ENCODE data around the gene CYP2R1. TPM values are rescaled to one million over a fixed set of nuclear protein-coding genes. Genes with fewer than 3 reads are reported as not detected.

CYP2R1 gene
- total and polyA plus RNA-seq, 2 donors (not counting 3 experiments of a cell fraction or from before 2014, with no cell fraction given), result 5.8 to 8.0 TPM

DNA sequence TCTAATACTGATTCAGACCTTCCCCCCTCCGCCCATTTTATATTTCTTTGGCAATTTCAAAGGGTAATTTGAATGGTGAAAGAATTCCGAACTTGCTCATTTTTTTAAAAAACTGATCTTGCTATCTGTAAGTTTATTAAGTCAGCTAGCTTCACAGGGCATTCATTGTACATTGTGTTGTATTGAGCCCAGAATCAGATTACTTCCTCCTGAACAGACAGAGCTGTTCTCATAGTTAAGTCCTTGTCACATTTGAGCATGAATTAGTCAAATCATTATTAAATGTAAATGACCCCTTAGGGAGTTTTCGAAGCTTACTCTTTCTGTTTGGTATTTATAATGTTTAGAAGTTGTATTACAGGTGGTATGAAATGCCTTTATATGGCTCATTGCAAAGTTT lies 34.4 kb downstream of the CYP2R1 start:
- H3K4me3 ChIP-seq (replicated peaks in 1 of 3; ENCODE audit: insufficient read depth in 1 of 3, low read depth in 1 of 3, low read length in 3 of 3), result no peak overlapping the region
- no peak for FAIRE-seq
- no peak overlapping the region for H2AFZ ChIP-seq (ENCODE audit: low read depth, low read length)
- POLR2A ChIA-PET, result no interaction called here
- dilution Hi-C loops (cut with MboI; ENCODE audit: extremely low pct_ligation_motif_present, low sequenced_read_pairs), result no loop called here
- no peak for TF ChIP-seq MAX (IDR thresholded peaks at IDR 0.05; ENCODE audit: insufficient read depth, insufficient read length)
- no peak for TF ChIP-seq JUN (IDR thresholded peaks at IDR 0.05; ENCODE audit: borderline replicate concordance, insufficient read depth, insufficient read length, low read depth)
- no peak for TF ChIP-seq CTCF (IDR thresholded peaks at IDR 0.05; ENCODE audit: extremely low read depth in 1 of 2, insufficient read depth in 1 of 2, low read depth in 1 of 2, low read length in 2 of 2)
- no peak for TF ChIP-seq POLR2A (IDR thresholded peaks at IDR 0.05; ENCODE audit: low read depth, low read length)
- TF ChIP-seq EZH2 (IDR thresholded peaks at IDR 0.05; ENCODE audit: borderline replicate concordance, low read depth, low read length, severe bottlenecking), result no peak
- CTCF ChIA-PET, result interaction anchor here (1.2 to 3.2 kb wide), 4 partner anchors 12 to 68 kb away, joined by 3 to 14 read pairs (median 7); no protein-coding TSS in a partner anchor
- BruUV-seq (replicated peaks), result no TSS peak
- no peak overlapping the region for H3K27ac ChIP-seq (ENCODE audit: insufficient read depth, low read depth, low read length)
- no peaks in the 10 kb centered on the region for H3K9me1 ChIP-seq (replicated peaks; ENCODE audit: control insufficient read depth, extremely low read depth, insufficient read depth, low read length)
- H3K4me2 ChIP-seq (ENCODE audit: insufficient read depth, low read length), result no peak overlapping the region
- intact Hi-C loops (cut with micrococcal nuclease), result no loop called here
- H3K79me2 ChIP-seq (ENCODE audit: control insufficient read depth, insufficient read depth, low read length), result no peaks in the 10 kb centered on the region
- H3K4me1 ChIP-seq (ENCODE audit: control insufficient read depth, extremely low read depth, insufficient read depth, low read length), result no peaks in the 10 kb centered on the region
- no peaks in the 10 kb centered on the region for H3K27me3 ChIP-seq (ENCODE audit: control insufficient read depth in 2 of 2, insufficient read depth in 2 of 2, low read length in 2 of 2)
- no peak overlapping the region for H3K9ac ChIP-seq (replicated peaks; ENCODE audit: extremely low read depth, insufficient read depth, low read length)
- no peak for DNase-seq (ENCODE audit: low read depth, low spot score)
- no peaks in the 10 kb centered on the region for H3K36me3 ChIP-seq (ENCODE audit: control insufficient read depth in 2 of 2, extremely low read depth in 1 of 2, insufficient read depth in 2 of 2, low read length in 2 of 2)
- H4K20me1 ChIP-seq (replicated peaks; ENCODE audit: control insufficient read depth, extremely low read depth, insufficient read depth, low read length), result no peaks in the 10 kb centered on the region
- no peaks in the 10 kb centered on the region for H3K9me3 ChIP-seq (replicated peaks; ENCODE audit: control insufficient read depth, insufficient read depth, low read length)

GRCh38 chr11:14855890-14856289 lies 36.1 kb downstream of the CYP2R1 start:
- no peak for FAIRE-seq
- Histone ChIP-seq H4K20me1 (replicated peaks; ENCODE audit: control insufficient read depth, extremely low read depth, insufficient read depth, low read length) (no peaks in the 10 kb centered on the region), H3K27ac (ENCODE audit: insufficient read depth, low read depth, low read length) (no peak overlapping the region), H3K4me1 (ENCODE audit: control insufficient read depth, extremely low read depth, insufficient read depth, low read length) (no peaks in the 10 kb centered on the region), H3K36me3 (ENCODE audit: control insufficient read depth in 2 of 2, extremely low read depth in 1 of 2, insufficient read depth in 2 of 2, low read length in 2 of 2) (no peaks in the 10 kb centered on the region), H3K9ac (replicated peaks; ENCODE audit: extremely low read depth, insufficient read depth, low read length) (no peak overlapping the region), H3K4me3 (replicated peaks in 1 of 3; ENCODE audit: insufficient read depth in 1 of 3, low read depth in 1 of 3, low read length in 3 of 3) (no peak overlapping the region), H3K4me2 (ENCODE audit: insufficient read depth, low read length) (no peak overlapping the region), H2AFZ (ENCODE audit: low read depth, low read length) (no peak overlapping the region), H3K79me2 (ENCODE audit: control insufficient read depth, insufficient read depth, low read length) (no peaks in the 10 kb centered on the region), H3K9me3 (replicated peaks; ENCODE audit: control insufficient read depth, insufficient read depth, low read length) (no peaks in the 10 kb centered on the region), H3K27me3 (ENCODE audit: control insufficient read depth in 2 of 2, insufficient read depth in 2 of 2, low read length in 2 of 2) (no peaks in the 10 kb centered on the region), H3K9me1 (replicated peaks; ENCODE audit: control insufficient read depth, extremely low read depth, insufficient read depth, low read length) (no peaks in the 10 kb centered on the region)
- intact Hi-C loops (cut with micrococcal nuclease), result no loop called here
- ChIA-PET POLR2A (no interaction called here), CTCF (interaction anchor here (3.2 kb wide), 1 partner anchor 52 kb away, joined by 14 read pairs; no protein-coding TSS in a partner anchor)
- no peak for DNase-seq (ENCODE audit: low read depth, low spot score)
- TF ChIP-seq FOS (IDR thresholded peaks at IDR 0.05; ENCODE audit: borderline replicate concordance, insufficient read depth, low read length), result no peak
- TF ChIP-seq MAX (IDR thresholded peaks at IDR 0.05; ENCODE audit: insufficient read depth, insufficient read length), result no peak
- TF ChIP-seq GATA2 (IDR thresholded peaks at IDR 0.05; ENCODE audit: insufficient read depth, insufficient read length, low read depth, low read length), result no peak
- no peak for TF ChIP-seq CTCF (IDR thresholded peaks at IDR 0.05; ENCODE audit: extremely low read depth in 1 of 2, insufficient read depth in 1 of 2, low read depth in 1 of 2, low read length in 2 of 2)
- BruUV-seq (replicated peaks), result no TSS peak
- dilution Hi-C loops (cut with MboI; ENCODE audit: extremely low pct_ligation_motif_present, low sequenced_read_pairs), result no loop called here
